Peyer's patch (tissue), 4 donors: ENCODE data around the gene SESN3. TPM values are rescaled to one million over a fixed set of nuclear protein-coding genes. Genes with fewer than 3 reads are reported as not detected.
"Not testable (repeated sequence)": the region's sequence is repeated elsewhere in the genome, so short reads cannot be mapped to it uniquely, and the experiment has no call there.

Source experiments
- DNase-seq, 3 donors: peaks; one replicate each; pipeline ENCODE4 v3.0.0-alpha.2; 2017 to 2019
- H3K27ac ChIP-seq, 4 donors: fragments of 200-600 bp; sonication (generic); one replicate each; pipeline ENCODE4 v1.5.1; 2016 to 2019
- H3K27me3 ChIP-seq, 2 donors: fragments of 200-600 bp; sonication (generic); one replicate each; pipeline ENCODE4 v1.5.1; 2019
- H3K36me3 ChIP-seq, 3 donors: fragments of 200-600 bp; sonication (generic); one replicate each; pipeline ENCODE4 v1.5.1; 2016 to 2019
- H3K4me1 ChIP-seq, 4 donors: fragments of 200-600 bp; sonication (generic); one replicate each; pipeline ENCODE4 v1.5.1; 2016 to 2019
- H3K4me3 ChIP-seq, 4 donors: fragments of 200-600 bp; sonication (generic); 1 replicate in 3 of 4; 2 replicates in 1 of 4; pipeline ENCODE4 v1.5.1; 2016 to 2019; ENCODE audit warnings: mild to moderate bottlenecking in 1 of 4
- H3K9me3 ChIP-seq, 4 donors: fragments of 200-600 bp; sonication (generic); one replicate each; pipeline ENCODE4 v1.5.1; 2016 to 2019; ENCODE audit warnings: mild to moderate bottlenecking in 1 of 4
- POLR2A ChIP-seq, 2 donors: fragments of 450-650 bp; IDR thresholded peaks; one replicate each; pipeline ENCODE4 v1.5.1; 2017; ENCODE audit warnings: antibody characterized with exemption in 2 of 2, mild to moderate bottlenecking in 2 of 2, moderate library complexity in 2 of 2
- total RNA-seq, 4 donors: library from RNA; depleted of rRNA; stranded (reverse); fragments of >200 nt; gene quantifications; one replicate each; pipeline ENCODE4 v1.1.0, GENCODE V29; 2016
- TF ChIP-seq, protein P1 (sequence below), 6 experiments: fragments of 450-650 bp in 4 of 6; fragments of 200-600 bp in 2 of 6; sonication (generic) in 1 of 6; IDR thresholded peaks; one replicate each; pipeline ENCODE4 v1.5.1; 2017 to 2019; ENCODE audit warnings: antibody characterized with exemption in 6 of 6, mild to moderate bottlenecking in 3 of 6, moderate library complexity in 1 of 6

Gene SESN3
- 10 to 100 TPM; 23.1 to 52.8 (median 28.4) TPM for total RNA-seq

GRCh38 chr11:95231127-95231880, at the start of gene SESN3:
TSS of gene SESN3 (minus strand) at chr11:95231202. CDS start at chr11:95230860, 342 bp downstream.
- Histone ChIP-seq H3K27me3 (no peaks in the 10 kb centered on the region), H3K27ac (peak within 1 kb of the TSS; percentile 87 to 99 (median 92)), H3K4me1 (peaks cover 0 to 10% (median 3%) of the 10 kb centered on the region in 4 donors), H3K4me3 (peak within 1 kb of the TSS; percentile 86 to 97 (median 94)), H3K36me3 (no peaks in the 10 kb centered on the region), H3K9me3 (no peaks in the 10 kb centered on the region)
- DNase-seq: peak; percentile 98 to 99 (median 99)
- TF ChIP-seq POLR2A (IDR thresholded peaks at IDR 0.05): peak in 1 of 2 donors; percentile 61
- TF ChIP-seq, protein P1, sequence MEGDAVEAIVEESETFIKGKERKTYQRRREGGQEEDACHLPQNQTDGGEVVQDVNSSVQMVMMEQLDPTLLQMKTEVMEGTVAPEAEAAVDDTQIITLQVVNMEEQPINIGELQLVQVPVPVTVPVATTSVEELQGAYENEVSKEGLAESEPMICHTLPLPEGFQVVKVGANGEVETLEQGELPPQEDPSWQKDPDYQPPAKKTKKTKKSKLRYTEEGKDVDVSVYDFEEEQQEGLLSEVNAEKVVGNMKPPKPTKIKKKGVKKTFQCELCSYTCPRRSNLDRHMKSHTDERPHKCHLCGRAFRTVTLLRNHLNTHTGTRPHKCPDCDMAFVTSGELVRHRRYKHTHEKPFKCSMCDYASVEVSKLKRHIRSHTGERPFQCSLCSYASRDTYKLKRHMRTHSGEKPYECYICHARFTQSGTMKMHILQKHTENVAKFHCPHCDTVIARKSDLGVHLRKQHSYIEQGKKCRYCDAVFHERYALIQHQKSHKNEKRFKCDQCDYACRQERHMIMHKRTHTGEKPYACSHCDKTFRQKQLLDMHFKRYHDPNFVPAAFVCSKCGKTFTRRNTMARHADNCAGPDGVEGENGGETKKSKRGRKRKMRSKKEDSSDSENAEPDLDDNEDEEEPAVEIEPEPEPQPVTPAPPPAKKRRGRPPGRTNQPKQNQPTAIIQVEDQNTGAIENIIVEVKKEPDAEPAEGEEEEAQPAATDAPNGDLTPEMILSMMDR (IDR thresholded peaks at IDR 0.05): peak in 5 of 6 experiments; percentile 6 to 29 (median 19)

- Histone ChIP-seq H3K36me3 (no peaks in the 10 kb centered on the region), H3K27me3 (no peaks in the 10 kb centered on the region), H3K9me3 (no peaks in the 10 kb centered on the region), H3K4me3 (no peak overlapping the region), H3K4me1 (peaks cover 0 to 8% (median 0%) of the 10 kb centered on the region in 4 donors), H3K27ac (peak overlapping the region in 1 of 4 donors; percentile 38)
- TF ChIP-seq, protein P1 (IDR thresholded peaks at IDR 0.05): no peak
- TF ChIP-seq POLR2A (IDR thresholded peaks at IDR 0.05): no peak
- DNase-seq: no peak
Observed at GRCh38 chr11:95279921-95280868, 49.2 kb upstream of the SESN3 start.

- no peaks in the 10 kb centered on the region for H3K36me3 ChIP-seq
- no peaks in the 10 kb centered on the region for H3K27me3 ChIP-seq
- H3K4me3 ChIP-seq: no peak overlapping the region
- H3K9me3 ChIP-seq: no peaks in the 10 kb centered on the region
- no peak for DNase-seq
- H3K27ac ChIP-seq: no peak overlapping the region
- TF ChIP-seq, protein P1 (IDR thresholded peaks at IDR 0.05): no peak
- no peak for TF ChIP-seq POLR2A (IDR thresholded peaks at IDR 0.05)
- H3K4me1 ChIP-seq: peaks cover 0 to 8% (median 0%) of the 10 kb centered on the region in 4 donors
Observed at GRCh38 chr11:95277868-95278267, 46.9 kb upstream of the SESN3 start.

GRCh38 chr11:95276139-95276538, 45.1 kb upstream of the SESN3 start:
- Histone ChIP-seq H3K27ac (no peak overlapping the region), H3K36me3 (no peaks in the 10 kb centered on the region), H3K27me3 (no peaks in the 10 kb centered on the region), H3K9me3 (no peaks in the 10 kb centered on the region), H3K4me3 (no peak overlapping the region), H3K4me1 (no peaks in the 10 kb centered on the region)
- no peak for DNase-seq
- no peak for TF ChIP-seq POLR2A (IDR thresholded peaks at IDR 0.05)
- TF ChIP-seq, protein P1 (IDR thresholded peaks at IDR 0.05): no peak

GRCh38 chr11:95273618-95274017, 42.6 kb upstream of the SESN3 start:
- H3K9me3 ChIP-seq, H3K4me1 ChIP-seq, H3K4me3 ChIP-seq: not testable (repeated sequence)

More at GRCh38 chr11:95273618-95274017, 42.6 kb upstream of the SESN3 start:
- not testable (repeated sequence) for H3K27me3 ChIP-seq, H3K27ac ChIP-seq, H3K36me3 ChIP-seq, DNase-seq
